GM18861 (cell line): ENCODE results near the gene DSCAML1.
"Not testable (repeated sequence)": the region's sequence is repeated elsewhere in the genome, so short reads cannot be mapped to it uniquely, and the experiment has no call there.

Experiments used
- ATAC-seq: cut with Tn5 transposase; IDR thresholded peaks from one replicate; pipeline ENCODE4 v1.9.1; 2021; ENCODE audit not compliant: unreplicated experiment

DSCAML1 gene

GRCh38 chr11:117418737-117419481 is 378.1 kb downstream of the DSCAML1 start:
- ATAC-seq = no peak

GRCh38 chr11:117417856-117418255 is 379.2 kb downstream of the DSCAML1 start:
- no peak for ATAC-seq

DNA sequence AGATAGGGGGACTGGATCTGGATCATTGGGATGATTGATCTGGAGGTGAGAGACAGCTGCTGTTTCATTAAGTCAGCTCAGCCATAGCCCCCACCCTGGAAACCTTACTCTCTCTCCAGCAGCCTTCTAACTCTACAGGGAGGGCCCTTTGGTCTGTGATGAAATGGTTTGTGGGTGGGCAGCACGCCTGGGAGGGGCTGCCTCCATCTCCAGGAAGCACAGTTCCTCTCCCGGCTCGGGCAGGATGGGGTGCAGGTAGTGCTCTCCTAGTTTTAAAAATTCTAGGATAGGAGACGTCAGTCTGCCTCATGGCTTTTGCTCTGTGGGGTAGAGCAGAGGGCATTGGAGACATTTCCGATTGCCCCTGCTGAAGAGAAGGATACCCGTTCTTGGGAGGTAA is 379.7 kb downstream of the DSCAML1 start:
- ATAC-seq = no peak

- ATAC-seq = no peak
Measured at GRCh38 chr11:117415358-117415896, 381.6 kb downstream of the DSCAML1 start.

GRCh38 chr11:117414724-117415123 is 382.3 kb downstream of the DSCAML1 start:
- ATAC-seq = no peak

GRCh38 chr11:117413616-117414015 is 383.4 kb downstream of the DSCAML1 start:
- no peak for ATAC-seq

DNA sequence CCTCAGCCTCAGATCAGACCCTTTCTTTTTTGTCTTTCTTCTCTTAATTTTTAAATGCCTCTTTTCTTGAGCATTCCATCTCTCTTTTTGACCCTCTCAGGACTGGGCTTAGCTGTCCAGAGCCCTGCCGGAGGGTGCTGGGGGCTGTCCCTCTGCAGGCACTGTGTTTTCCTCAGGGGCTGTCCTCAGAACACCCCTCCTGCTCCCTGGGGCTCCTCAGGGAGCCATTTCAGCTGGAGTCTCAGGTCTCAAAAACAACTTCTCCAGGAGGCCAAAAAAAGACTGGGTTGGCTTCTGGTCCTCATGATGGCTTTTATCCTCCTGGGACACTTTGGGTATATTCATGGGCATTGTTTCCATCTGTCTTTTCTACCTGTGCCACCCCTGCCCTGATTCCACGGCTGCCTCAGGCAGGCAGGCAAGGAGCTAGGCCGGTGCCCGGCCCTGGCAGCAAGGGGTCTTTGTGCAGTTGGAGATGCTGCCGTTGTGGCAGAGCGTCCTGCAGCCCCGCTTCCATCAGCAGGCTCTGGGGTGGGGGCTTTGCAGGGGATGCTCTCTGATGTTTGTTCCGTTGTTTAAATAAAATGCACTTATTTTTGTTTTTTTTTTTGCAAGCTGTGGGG is 384.3 kb downstream of the DSCAML1 start:
- ATAC-seq = no peak

DNA sequence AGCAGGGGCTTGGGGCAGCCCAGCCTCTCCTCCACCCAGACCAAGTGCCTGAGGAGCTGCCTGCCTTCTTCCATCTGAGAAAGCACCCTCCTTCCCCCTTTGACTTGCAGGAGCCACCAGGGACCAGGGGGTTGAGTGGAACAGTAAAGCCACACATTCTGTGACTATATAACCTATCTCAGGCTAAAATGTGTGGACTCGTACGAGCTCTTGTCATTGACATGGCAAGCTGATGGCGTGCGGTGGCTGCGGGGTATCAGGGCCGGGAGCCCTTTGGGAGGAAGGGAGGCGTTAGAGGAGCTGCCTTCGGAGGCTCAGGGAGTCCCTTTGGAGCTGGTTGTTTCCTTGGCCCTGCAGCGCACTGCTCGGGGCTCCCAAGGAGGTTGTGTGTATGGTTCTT is 384.8 kb downstream of the DSCAML1 start:
- no peak for ATAC-seq

DNA sequence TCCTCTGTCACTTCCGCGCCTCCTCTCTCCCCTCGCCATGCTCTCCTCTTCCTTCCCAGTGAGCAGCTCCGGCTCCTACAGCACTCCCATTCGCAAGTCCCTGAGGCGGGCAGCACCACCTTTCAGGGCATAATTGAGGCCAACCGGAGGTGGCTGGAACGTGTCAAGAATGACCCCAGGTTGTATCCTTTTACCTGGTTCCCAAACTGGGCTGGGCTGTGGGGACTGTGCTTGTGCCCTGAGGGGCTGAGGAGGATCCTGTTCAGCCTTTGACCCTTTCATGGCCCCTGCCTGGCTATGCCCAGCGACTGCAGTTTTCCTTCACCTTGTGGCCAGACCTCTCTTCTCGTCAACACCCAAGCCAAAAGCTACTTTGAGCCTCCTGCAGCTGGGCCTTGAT is 385.3 kb downstream of the DSCAML1 start:
- no peak for ATAC-seq

GRCh38 chr11:117410861-117411710 is 385.9 kb downstream of the DSCAML1 start:
- no peak for ATAC-seq

GRCh38 chr11:117410238-117410637 is 386.8 kb downstream of the DSCAML1 start:
- ATAC-seq = no peak

- no peak for ATAC-seq
Measured at GRCh38 chr11:117409511-117409910, 387.5 kb downstream of the DSCAML1 start.

- ATAC-seq = no peak
Measured at GRCh38 chr11:117408356-117408755, 388.7 kb downstream of the DSCAML1 start.

- no peak for ATAC-seq
Measured at GRCh38 chr11:117407016-117407415, 390.0 kb downstream of the DSCAML1 start.

GRCh38 chr11:117405898-117406297 is 391.1 kb downstream of the DSCAML1 start:
- ATAC-seq = not testable (repeated sequence)

GRCh38 chr11:117399100-117399840 is 397.7 kb downstream of the DSCAML1 start:
- not testable (repeated sequence) for ATAC-seq

DNA sequence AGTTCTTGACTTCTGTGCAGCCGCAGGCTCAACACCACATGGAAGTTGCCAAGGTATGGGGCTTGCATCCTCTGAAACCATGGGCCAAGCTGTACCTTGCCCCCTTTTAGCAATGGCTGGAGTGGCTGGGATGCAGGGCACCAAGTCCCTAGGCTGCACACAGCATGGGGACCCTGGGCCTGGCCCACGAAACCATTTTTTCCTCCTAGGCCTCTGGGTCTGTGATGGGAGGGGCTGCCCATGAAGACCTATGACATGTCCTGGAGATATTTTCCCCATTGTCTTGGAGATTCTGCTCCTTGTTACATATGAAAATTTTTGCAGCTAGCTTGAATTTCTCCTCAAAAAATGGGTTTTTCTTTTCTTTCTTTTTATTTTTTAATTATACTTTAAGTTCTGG is 398.4 kb downstream of the DSCAML1 start:
- ATAC-seq = not testable (repeated sequence)

GRCh38 chr11:117396970-117397369 is 400.0 kb downstream of the DSCAML1 start:
- no peak for ATAC-seq

GRCh38 chr11:117395476-117395875 is 401.5 kb downstream of the DSCAML1 start:
- no peak for ATAC-seq

DNA sequence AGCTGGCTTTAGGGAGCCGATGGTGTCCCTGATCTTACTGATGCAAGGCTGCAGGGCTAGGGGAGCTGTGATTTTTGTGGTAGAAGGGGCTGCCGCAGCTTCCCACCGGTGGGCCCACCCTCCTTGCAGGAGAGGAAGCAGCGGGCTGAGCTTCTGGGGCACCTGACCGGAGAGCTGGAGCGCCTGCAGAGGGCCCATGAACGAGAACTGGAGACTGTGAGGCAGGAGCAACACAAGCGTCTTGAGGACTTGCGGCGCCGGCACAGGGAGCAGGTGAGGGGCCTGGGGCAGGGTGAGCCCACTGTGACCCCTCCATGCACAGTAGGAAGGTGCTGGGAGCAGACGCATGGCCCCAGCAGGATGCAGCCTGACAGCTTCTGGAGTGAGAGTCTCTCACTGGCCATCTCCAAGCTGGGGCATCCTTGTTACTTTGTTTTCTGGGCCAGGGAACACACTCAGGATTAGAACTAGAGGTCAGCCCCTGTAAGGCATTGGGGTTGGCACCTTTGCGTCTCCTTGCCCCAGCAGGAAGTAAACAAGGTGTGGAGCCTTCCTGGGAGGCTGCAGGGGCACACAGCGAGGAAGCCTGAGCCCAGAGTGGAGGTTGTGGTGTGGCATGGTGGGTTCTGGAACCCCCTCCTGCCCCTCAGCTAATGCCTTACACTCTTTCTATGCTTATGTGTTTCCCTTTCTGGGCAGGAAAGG is 402.6 kb downstream of the DSCAML1 start:
- no peak for ATAC-seq
